ENCODE results near the gene HNRNPA0.

HNRNPA0 gene

DNA sequence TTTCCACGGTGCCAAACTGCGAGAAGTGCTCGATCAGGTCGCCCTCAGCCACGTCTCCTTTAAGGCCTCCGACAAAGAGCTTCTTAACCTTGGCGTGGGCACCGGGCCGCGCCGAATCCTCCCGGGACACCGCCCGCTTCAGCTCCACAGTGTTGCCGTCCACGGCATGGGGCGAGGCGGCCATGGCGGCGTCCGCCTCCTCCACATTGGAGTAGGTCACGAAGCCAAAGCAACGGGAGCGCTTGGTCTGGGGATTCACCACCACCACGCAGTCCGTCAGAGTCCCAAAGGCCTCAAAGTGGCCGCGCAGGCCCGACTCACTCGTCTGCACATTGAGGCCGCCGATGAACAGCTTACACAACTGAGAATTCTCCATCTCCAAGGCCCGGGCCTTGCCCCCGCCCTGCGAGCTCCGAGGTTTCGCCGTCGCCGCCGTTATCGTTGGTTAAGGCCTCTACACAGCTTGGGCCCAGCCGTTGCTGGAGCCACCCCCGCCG is 424 bp downstream of the HNRNPA0 start:
- DNase-seq, result no peak

GRCh38 chr5:137752905-137753690 is 1.1 kb downstream of the HNRNPA0 start:
- DNase-seq, result peak; percentile 1 to 5

- peak in 1 of 2 experiments; percentile 29 for DNase-seq
These were observed 2.2 kb downstream of the HNRNPA0 start for GRCh38 chr5:137751869-137752491.

DNA sequence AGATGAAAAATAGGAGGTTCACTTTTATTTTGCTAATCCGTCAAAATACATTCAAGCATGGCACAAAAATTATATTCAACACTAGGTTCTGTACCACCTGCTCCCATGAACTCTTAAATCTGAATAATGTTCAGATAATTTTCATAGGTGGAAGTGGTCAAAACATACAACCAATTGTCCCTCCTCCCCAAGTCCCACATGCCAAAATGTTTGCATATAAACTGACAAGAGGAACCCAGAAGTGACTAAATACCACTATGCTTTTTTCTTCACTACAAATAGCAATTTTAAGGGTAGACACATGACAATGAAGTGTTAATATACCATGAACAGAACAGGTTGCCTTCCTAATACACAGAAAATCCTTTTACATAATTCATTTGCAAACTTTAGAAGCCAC is 3.7 kb downstream of the HNRNPA0 start:
- DNase-seq, result no peak

DNA sequence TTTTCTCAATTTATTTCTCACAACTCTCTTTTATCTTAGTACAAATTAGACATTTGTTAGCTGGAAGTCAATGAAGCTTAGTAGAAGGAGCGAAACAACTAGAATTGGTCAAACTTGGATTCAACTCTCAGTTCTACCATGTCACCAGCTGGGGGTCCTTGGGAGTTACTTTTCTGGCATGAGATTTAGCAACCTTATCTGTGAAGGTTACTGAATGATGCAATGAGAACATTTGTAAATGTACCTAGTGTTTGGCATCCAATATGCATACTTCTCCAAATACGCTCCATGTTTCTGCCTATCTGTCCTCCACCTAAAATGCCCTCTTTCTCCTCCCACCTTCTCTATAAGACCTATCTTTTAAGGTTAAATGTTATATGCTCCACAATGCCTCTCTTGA is 6.3 kb downstream of the HNRNPA0 start:
- no peak for DNase-seq

- peak; percentile 60 to 65 for DNase-seq
These were observed 11.0 kb downstream of the HNRNPA0 start for GRCh38 chr5:137743031-137743640.

DNA sequence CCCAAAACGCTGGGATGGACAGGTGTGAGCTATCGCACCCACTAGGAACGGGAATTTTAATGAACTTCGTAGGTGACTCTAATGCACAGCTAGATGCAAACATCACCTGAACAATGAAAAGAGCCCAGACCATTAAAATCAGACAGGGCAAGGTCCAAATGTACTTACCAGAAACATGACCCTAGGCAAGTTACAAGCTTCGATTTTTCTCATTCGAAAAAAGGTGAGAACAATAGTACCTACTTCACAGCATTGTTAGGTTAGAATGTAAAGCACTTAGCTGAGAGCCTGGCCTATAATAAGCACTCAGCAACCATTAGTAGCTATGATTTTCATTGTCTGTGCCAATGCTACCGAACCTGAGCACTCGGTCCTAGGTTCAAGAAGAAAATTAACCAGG is 12.4 kb downstream of the HNRNPA0 start:
- DNase-seq, result peak in 1 of 2 experiments; percentile 41

GRCh38 chr5:137739737-137740136 is 14.4 kb downstream of the HNRNPA0 start:
- DNase-seq, result no peak

GRCh38 chr5:137738947-137739346 is 15.2 kb downstream of the HNRNPA0 start:
- DNase-seq, result no peak

DNA sequence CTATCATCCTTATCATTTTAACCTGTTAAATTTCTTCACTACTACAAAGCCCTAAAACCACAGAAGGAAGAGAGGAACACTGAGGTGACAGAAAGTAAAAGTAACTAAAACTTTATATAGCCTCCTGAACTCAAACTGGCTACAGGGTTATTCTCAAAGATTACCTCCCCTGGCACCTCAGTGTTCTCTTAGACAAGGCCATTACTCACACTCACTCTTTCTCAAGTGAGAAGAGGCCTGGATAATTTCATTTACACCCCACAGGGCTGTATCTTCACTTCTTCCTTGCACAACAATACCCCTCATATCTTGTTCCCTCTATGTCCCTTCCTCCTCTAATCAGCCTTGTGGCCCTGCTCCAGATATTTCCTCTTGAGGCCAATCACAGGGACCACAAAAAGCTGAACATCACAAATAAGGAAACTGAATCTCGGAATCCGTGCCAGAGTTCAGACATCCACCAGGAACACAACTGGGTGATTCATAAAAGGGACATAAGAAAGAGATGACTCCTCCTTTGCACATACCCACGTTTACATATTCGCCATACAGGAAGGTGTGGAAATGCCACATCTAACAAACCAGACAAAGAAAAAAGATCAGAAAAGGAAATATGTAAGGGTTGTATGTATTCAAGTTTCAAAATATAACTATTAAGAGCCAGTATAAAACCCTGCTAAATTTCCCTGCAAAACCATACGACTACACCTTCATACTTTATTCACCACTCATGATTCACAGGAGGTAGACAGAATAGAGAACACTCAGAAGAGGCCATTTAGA is 16.6 kb downstream of the HNRNPA0 start:
- DNase-seq, result no peak

GRCh38 chr5:137736496-137736895 is 17.7 kb downstream of the HNRNPA0 start:
- DNase-seq, result no peak

DNA sequence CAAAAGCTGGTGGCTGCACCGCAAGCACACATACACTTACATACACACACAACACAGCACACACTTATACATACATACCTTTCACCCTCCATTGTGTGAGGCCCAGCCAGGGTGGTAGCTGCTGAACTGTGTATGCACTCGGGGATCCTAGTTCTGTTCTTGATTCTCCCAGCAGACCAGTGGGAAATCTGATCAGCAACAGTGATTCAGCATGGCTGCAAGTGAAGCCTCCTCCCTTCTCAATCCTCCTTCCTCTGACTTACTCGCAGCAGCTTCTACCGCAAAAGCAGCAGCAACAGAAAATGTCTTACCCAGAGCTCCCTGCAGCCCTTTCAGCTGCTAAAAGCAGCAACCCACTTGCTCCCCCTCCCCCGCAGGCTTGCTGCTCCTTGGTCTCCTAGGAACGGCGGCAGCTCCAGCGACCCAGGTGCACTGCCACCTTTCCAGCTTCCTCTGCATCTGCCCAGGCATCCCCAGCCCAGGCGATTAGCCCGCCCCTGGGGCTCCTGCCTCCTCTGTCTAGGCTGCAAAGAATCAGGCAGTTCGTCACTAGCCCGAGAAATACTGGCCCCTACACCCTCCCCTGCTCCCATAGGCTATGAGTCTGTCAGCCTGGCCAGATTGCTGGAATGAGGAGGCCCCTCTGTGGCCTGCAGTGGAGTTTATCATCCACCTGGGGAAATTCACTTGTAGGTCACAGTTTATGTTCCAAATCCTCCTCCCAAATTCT is 18.4 kb downstream of the HNRNPA0 start, which contains the start of gene KLHL3:
KLHL3 (minus strand) TSS at position 535 of the 730 bp plus-strand sequence; CDS start at position 92, 443 bp downstream.
- DNase-seq, result peak; percentile 55 to 69

GRCh38 chr5:137734962-137735554 is 19.1 kb downstream of the HNRNPA0 start:
- peak in 1 of 2 experiments; percentile 47 for DNase-seq

DNA sequence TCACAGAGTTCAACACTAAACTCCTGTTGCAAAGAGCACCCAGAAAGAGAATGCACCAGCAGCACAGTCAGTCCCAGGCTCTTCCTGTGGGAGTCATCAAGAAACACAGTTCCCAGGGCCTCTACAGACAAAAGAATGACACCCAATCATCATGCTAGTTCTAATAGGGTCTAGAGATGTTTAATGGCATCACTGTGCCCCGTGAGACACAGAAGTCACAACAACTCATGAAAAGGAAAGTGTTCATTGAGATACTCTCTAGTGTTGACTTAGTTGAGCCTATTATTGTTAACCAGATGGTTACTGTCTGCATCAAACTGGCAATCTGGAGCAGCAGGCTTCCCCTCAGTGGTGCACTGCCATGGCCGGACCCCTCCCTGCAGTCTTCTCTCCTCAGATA is 19.8 kb downstream of the HNRNPA0 start:
- no peak for DNase-seq

DNA sequence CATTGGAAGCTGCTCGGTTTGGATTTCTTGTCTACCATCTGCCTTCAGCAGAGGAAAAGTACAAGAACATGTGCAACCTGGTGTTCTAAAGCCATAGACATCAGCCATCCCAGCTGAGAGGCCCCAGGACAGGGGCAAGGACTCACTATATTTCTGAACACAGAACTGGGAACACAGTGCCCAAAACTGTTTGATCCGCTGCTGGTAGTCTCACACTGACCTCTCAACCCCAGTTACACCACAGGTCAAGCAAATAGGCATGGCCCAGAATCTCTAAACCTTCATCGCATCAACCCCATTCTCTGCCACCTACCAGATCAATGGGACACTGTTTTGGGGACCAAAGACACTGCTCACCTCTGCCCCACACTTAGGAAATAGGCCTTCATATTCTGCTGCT is 20.2 kb downstream of the HNRNPA0 start:
- no peak for DNase-seq

- DNase-seq, result no peak
These were observed 21.2 kb downstream of the HNRNPA0 start for GRCh38 chr5:137733006-137733405.

GRCh38 chr5:137731176-137731575 is 23.0 kb downstream of the HNRNPA0 start:
- DNase-seq, result no peak

GRCh38 chr5:137730336-137730735 is 23.8 kb downstream of the HNRNPA0 start:
- DNase-seq, result no peak

DNA sequence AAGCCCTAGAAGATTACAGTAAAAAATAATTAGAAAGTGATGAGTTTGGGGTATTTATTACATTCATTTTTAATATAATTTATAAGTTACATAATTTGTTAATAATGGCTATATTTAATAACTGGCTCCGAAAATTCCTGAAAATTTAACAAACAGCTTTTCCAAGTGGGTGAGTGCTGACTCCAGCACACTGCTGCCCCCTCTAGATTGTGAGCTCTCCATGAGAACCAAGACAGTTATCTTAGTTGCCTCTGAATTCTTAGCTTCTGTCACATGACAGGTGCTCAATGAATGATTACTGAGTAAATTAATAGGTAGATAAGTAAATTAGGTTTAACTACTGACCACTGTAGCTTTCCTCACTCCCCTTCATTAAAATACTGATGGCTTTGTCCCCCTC is 26.1 kb downstream of the HNRNPA0 start:
- no peak for DNase-seq

GRCh38 chr5:137727623-137728022 is 26.5 kb downstream of the HNRNPA0 start:
- DNase-seq, result no peak

GRCh38 chr5:137724251-137724650 is 29.9 kb downstream of the HNRNPA0 start:
- DNase-seq, result no peak

- no peak for DNase-seq
These were observed 35.6 kb downstream of the HNRNPA0 start for GRCh38 chr5:137718611-137719010.

Measured in NCI-H2081 (cell line).